Hematopoietic multipotent progenitor cell treated with erythropoietin and hydrocortisone succinate and interleukin-3 and kit ligand, for 4 days (in vitro differentiated cells): ENCODE measurements around the gene FAM200A.
"Not testable (repeated sequence)": the region's sequence is repeated elsewhere in the genome, so short reads cannot be mapped to it uniquely, and the experiment has no call there.

Experiments used
- DNase-seq: peaks from one replicate; pipeline ENCODE4 v3.0.0-alpha.2; 2015

FAM200A gene

GRCh38 chr7:99551767-99552463 lies at the start of gene FAM200A:
Gene FAM200A (minus strand): TSS chr7:99552114. CDS start chr7:99548407, 3,707 bp downstream.
- peak; percentile 97 for DNase-seq

DNA sequence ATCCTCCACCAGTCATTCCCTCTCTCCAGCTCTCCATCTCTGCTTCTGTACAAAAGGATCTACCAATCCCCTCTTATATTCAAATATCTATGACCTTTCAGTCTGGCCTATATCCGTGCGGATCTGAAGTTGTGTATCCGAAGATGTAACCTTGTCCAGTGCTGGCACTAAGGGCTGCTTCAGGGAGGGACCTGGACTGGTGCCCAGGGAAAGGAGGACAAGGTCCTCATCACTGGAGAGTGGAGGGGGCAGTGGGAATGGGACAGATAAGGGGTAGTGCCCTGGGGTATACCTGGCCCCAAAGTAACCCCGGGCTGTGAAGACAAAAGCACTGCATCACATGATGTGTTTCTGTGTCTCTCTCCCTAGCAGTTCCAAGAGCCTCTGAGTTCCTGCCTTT lies 47.9 kb upstream of the FAM200A start:
- no peak for DNase-seq

- peak; percentile 13 for DNase-seq
These were observed 46.0 kb upstream of the FAM200A start, which contains the start of gene TMEM225B for GRCh38 chr7:99597762-99598501. Gene TMEM225B (plus strand): TSS chr7:99598267. CDS start chr7:99604389, 6,122 bp downstream.

DNA sequence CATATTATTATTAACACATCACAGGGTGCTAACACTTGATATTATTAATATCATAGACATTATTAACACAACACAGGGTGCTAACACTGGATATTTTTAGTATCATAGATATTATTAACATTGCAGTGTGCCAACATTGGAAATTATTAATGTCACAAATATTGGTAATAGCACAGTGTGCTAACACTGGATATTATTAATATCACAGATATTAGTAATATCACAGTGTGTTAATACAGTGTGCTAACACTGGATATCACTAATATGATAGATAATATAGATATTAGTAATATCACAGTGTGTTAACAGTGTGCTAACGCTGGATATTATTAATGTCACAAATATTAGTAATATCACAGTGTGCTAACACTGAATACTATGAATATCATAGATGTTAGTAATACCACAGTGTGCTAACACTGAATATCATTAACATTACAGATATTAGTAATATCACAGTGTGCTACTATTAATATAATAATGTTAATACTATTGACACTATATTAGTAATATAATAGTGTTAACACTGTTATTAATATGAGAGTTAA lies 44.6 kb upstream of the FAM200A start:
- DNase-seq: no peak

DNA sequence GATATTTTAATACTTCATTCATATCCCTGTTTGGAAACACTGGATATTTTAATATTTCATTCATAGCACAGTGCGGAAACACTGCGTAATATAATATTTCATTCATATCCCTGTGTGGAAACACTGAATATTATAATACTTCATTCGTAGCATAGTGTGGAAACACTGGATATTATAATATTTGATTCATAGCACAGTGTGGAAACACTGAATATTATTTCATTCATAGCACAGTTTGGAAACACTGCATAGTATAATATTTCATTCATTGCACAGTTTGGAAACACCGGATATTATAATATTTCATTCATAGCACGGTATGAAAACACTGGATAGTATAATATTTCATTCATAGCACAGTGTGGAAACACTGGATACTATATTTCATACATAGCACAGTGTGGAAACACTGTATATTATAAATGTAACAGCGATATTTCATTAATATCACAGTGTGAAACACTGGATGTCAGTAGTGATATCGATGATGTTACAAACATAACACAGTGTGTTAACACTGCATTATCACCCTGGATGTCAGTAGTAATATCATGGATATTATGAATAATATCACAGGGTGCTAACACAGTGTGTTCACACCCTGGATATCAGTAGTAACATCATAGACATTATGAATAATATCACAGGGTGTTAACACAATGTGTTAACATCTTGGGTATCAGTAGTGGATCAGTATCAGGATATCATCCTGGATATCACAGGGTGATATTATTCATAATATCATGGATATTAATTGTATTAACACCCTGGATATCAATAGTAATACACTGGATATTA lies 43.2 kb upstream of the FAM200A start:
- no peak for DNase-seq

DNA sequence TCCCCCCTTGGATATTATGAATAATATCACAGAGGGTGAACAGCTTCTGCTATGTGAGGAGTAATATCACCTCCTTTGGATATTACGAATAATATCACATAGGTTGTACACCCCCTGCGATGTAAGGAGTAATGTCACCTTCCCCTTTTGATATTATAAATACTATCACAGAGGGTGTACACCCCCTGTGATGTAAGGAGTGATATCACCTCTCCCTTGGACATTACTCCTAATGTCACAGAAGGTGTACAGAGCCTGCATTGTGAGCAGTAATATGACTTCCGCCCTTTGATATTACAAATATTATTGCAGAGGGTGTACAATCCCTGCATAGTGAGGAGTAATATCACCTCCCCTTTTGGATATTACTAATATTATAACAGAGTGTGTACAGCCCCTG lies 37.0 kb upstream of the FAM200A start:
- DNase-seq: no peak

DNA sequence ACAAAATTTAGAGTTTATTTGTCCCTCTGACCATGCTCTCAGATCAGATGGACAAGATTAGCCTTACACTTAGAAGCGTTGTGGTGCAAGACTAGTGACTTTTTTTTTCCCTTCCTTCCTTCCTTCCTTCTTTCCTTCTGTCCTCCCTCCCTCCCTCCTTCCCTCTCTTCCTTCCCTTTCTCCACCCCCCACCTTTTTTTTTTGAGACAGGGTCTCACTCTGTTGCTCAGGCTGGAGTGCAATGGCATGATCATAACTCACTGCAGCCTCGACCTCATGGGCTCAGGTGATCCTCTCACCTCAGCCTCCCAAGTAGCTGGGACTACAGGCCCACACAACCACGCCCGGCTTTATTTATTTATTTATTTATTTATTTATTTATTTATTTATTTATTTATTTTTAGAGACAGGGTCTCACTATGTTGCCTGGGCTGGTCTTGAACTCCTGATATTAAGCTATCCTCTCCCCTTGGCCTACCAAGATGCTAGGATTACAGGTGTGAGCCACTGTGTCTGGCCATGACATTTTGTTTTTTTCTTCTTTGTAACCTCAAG lies 28.9 kb upstream of the FAM200A start:
- DNase-seq: not testable (repeated sequence)

DNA sequence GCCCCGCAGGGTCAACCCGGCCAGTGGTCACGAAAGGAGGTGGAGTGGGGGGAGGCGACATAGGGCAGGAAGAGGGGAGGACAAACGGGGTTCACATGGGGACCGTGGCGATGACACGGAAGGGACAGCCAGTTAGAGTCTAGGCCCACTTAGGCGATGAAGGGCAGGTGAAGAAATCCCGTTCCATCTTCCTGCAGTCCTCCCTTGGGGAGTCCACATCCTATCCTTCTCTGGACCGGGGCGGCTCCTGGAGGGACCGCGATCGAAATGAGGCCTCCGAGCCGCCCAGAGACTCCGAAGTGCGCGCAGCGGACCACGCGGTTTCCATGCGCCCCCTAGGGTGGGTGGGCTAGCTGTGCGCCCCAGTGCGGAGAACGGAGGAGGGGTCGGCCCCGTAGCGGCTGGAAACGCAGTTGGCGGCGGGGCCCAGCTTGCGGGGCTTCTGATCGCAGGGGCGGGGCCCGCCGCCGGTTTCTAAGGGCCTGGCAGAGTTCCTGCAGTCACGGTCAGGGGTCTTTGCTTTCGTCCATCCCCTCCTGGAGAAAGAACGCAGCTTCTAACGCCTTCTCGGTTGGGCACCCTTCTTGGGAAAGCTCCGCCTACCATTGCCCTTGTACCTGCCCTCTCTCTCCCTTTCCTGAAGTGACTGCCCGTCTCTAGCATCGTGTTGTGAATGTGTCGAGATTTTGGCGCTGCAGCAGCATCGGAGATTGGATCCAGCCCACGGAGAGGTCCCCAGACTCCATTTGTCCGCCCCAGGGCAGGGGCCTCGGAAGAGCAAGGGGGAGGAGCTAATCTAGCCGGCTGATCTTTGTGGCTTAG lies 28.3 kb upstream of the FAM200A start:
- DNase-seq: peak; percentile 68

GRCh38 chr7:99579281-99579955 lies 27.5 kb upstream of the FAM200A start:
- no peak for DNase-seq

DNA sequence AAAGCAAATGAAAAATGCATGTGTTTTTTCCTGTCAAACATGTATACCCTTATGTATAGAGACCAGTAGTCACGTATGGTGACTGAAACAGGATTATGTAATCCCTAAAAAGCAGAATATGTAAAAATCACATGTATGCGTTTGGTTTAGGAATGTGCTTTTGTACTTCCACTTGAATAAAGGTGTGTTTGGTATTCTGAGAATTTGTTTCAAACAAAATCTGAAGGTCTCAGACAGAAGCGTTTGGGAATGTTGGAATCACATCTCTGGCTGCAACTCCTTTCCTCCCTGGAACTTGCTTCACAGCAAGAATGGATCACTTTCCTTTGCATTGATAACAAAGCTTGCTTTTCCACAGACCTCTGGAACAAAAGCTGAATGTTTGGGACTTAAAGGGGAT lies 24.3 kb upstream of the FAM200A start:
- DNase-seq: no peak

DNA sequence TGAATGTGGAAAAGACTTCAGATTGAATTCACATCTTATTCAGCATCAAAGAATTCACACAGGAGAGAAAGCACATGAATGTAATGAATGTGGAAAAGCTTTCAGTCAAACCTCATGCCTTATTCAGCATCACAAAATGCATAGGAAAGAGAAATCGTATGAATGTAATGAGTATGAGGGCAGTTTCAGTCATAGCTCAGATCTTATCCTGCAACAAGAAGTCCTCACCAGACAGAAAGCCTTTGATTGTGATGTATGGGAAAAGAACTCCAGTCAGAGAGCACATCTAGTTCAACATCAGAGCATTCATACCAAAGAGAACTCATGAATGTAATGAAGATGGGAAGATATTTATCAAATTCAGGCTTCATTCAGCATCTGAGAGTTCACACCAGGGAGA lies 21.3 kb upstream of the FAM200A start:
- no peak for DNase-seq

DNA sequence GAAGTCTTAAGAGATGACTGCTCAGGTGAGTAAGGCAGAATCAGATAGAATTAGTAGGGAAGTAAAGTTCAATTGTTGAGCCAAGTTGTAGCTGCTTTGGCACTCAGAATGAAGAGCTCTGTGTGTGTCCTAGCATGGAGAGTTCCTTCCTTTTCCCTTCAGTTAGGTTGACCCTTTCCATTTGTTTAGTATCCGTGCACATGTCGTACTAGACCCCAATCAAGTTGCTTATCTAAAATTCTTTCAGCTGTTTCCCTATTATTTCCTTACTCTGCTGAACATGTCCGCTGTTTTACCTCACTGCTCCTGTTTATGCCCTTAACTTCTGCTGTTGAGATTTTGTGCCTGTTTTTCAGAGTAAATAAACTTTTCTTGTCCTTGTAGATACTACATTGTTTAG lies 19.9 kb upstream of the FAM200A start:
- no peak for DNase-seq

GRCh38 chr7:99568770-99569169 lies 16.9 kb upstream of the FAM200A start:
- not testable (repeated sequence) for DNase-seq

GRCh38 chr7:99563650-99564049 lies 11.7 kb upstream of the FAM200A start:
- DNase-seq: no peak

DNA sequence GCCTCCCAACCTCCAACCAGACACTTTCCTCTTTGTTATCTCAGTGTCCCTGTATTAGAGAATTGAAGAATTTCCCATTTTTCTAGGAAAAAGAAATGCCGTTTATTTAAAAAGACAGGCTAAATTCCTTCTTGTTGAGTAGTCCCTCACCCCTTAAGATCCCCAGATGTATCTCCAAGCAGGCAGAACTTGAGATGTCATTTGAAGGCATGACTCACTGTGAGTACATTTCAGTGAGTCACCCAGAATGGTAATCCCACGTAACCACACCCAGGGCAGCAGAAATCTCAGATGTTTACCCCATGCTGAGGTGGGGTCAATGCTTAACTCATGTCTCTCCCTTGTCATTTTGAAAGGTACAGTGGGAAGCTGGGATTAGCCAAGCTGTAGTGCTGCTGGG lies 10.9 kb upstream of the FAM200A start:
- DNase-seq: peak; percentile 36

- DNase-seq: no peak
These were observed 10.3 kb upstream of the FAM200A start for GRCh38 chr7:99562114-99562784.

DNA sequence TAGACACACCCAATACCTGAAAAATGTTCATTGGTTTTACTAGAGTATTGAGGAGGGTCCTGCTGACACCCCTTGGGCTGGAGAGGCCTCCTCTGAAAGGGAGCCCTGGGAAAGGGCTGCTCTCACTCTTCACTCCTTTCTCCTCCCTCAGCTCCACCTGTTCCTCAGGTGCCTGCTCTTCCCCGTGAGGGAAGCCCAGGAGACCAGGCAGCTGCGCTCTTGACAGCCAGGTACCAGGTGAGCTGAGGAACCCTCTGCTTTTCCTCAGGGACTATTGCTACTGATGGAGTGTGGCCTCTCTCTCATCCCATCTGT lies 9.8 kb upstream of the FAM200A start:
- no peak for DNase-seq

DNA sequence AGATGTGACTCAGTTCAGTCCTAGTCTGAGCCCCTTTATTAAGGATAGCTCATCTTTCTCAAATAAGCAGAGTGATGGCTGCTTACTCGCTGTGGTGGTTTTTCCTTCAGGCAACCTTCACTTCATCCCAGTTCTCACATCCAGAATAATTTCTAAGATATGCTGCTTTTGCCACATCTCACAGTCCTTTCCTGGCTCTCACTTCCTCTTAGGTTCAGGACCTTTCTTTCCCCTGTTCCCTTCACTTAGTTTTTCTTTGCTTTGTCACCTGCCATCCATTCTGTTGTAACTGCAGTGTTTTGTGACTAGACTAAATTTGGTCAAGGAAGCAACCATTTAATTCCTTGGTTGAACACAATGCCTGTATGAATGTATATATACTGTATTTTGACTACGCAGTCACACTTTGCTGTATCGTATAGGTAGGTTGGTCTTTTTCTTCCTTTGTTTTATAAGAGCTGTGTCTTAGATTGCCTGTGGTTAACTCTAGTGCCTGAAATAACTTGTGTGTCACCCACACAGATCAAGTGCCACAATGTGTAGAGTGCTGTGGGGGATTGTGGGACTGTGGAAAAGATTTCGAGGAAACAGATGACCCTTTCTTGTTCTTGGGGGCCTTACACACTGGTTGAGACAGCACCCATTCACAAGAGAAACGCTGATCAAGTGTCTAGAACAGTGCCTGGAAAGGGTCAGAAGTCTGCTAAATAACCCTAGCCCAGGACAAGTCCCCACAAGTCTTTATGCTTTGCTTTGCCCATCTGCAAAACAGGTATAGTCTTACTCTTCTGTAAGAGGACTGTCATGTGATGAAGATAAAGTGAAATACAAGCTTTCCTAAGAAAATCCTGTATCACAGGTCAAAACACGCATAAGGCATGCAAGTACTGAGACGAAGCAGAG lies 9.2 kb upstream of the FAM200A start:
- DNase-seq: no peak

- DNase-seq: no peak
These were observed 7.4 kb upstream of the FAM200A start for GRCh38 chr7:99559175-99559915.
